Fibroblast of lung (primary cell): Measurements from ENCODE around the gene GP1BB.

Source experiments
- EZH2 ChIP-seq: IDR thresholded peaks from 2 replicates; pipeline ENCODE4 v1.5.1; 2012; ENCODE audit warnings: low read length, control low read depth, mild to moderate bottlenecking; ENCODE audit errors: missing control alignments
- TF ChIP-seq, protein P1 (sequence below), 2 donors: IDR thresholded peaks in 1 of 2; conservative IDR thresholded peaks in 1 of 2; 1 replicate in 1 of 2; 2 replicates in 1 of 2; pipeline ENCODE4 v1.5.1; 2011 to 2012; ENCODE audit warnings: low read length in 2 of 2, control low read depth in 1 of 2, inconsistent platforms in 1 of 2, low read depth in 1 of 2, mild to moderate bottlenecking in 1 of 2

DNA sequence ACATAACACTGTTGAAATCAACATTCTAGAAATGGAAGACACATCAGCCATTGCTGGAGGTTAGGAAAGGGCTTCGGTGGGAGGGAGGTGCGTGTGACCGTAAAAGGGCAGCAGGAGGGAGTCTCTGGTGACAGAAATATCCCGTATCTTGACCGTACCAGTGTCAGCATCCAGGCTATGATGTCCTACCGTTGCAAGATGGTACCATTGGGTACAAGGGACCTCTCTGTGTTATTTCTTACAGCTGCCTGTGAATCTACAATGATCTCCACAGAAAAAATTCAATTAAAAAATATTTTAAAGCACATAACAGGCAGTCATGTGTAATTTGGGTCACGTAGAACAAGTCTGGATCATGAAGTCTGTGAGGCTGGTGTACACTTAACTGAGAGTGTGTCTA is 36.4 kb upstream of the GP1BB start:
- no peak for TF ChIP-seq EZH2
- TF ChIP-seq, protein P1, sequence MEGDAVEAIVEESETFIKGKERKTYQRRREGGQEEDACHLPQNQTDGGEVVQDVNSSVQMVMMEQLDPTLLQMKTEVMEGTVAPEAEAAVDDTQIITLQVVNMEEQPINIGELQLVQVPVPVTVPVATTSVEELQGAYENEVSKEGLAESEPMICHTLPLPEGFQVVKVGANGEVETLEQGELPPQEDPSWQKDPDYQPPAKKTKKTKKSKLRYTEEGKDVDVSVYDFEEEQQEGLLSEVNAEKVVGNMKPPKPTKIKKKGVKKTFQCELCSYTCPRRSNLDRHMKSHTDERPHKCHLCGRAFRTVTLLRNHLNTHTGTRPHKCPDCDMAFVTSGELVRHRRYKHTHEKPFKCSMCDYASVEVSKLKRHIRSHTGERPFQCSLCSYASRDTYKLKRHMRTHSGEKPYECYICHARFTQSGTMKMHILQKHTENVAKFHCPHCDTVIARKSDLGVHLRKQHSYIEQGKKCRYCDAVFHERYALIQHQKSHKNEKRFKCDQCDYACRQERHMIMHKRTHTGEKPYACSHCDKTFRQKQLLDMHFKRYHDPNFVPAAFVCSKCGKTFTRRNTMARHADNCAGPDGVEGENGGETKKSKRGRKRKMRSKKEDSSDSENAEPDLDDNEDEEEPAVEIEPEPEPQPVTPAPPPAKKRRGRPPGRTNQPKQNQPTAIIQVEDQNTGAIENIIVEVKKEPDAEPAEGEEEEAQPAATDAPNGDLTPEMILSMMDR (conservative IDR thresholded peaks at IDR 0.05 in 1 of 2, IDR thresholded peaks at IDR 0.05 in 1 of 2; ENCODE audit: low read depth in 1 of 2, low read length in 2 of 2) = no peak
